SK-N-MC (cell line): ENCODE data around the gene GTPBP4.

ENCODE experiments used
- EZH2 ChIP-seq: fragments of 200-600 bp; sonication (generic); IDR thresholded peaks from one replicate; pipeline ENCODE4 v1.6.1; 2017; ENCODE audit warnings: antibody characterized with exemption
- FOXP2 ChIP-seq: optimal IDR thresholded peaks from 2 replicates; pipeline ENCODE3; 2011; ENCODE audit warnings: mild to moderate bottlenecking, moderate library complexity; ENCODE audit not compliant: insufficient read depth; ENCODE audit errors: extremely low read length, control extremely low read depth
- POLR2AphosphoS5 ChIP-seq: IDR thresholded peaks from 2 replicates; pipeline ENCODE4 v1.6.1; 2012; ENCODE audit warnings: mild to moderate bottlenecking, low read depth, low read length, borderline replicate concordance

DNA sequence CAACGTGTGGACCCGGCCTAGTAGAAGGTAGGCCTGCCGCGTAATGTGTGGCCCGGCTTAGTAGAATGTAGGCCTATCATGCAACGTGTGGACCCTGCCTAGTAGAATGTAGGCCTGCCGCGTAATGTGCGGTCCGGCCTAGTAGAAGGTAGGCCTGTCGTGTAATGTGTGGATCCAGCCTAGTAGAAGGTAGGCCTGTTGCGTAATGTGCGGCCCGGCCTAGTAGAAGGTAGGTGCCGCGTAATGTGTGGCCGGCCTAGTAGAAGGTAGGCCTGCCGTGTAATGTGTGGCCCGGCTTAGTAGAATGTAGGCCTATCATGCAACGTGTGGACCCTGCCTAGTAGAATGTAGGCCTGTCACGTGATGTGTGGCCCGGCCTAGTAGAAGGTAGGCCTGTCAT, 11.9 kb upstream of the GTPBP4 start:
- no peak for TF ChIP-seq EZH2
- no peak for TF ChIP-seq POLR2AphosphoS5
- no peak for TF ChIP-seq FOXP2
